ENCODE measurements around the gene ZNF644.

- TF ChIP-seq EZH2 (IDR thresholded peaks at IDR 0.05; ENCODE audit: low read length, unreplicated experiment) = no peak
- TF ChIP-seq, protein P1, sequence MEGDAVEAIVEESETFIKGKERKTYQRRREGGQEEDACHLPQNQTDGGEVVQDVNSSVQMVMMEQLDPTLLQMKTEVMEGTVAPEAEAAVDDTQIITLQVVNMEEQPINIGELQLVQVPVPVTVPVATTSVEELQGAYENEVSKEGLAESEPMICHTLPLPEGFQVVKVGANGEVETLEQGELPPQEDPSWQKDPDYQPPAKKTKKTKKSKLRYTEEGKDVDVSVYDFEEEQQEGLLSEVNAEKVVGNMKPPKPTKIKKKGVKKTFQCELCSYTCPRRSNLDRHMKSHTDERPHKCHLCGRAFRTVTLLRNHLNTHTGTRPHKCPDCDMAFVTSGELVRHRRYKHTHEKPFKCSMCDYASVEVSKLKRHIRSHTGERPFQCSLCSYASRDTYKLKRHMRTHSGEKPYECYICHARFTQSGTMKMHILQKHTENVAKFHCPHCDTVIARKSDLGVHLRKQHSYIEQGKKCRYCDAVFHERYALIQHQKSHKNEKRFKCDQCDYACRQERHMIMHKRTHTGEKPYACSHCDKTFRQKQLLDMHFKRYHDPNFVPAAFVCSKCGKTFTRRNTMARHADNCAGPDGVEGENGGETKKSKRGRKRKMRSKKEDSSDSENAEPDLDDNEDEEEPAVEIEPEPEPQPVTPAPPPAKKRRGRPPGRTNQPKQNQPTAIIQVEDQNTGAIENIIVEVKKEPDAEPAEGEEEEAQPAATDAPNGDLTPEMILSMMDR (conservative IDR thresholded peaks at IDR 0.05; ENCODE audit: low read depth, low read length) = no peak
Observed at GRCh38 chr1:91012196-91012595, 9.6 kb downstream of the ZNF644 start.

Data from PC-3 (cell line).